Stimulated activated CD4-positive, alpha-beta T cell treated with anti-CD3 and anti-CD28 coated beads, Interleukin-1b, Interleukin-23, amount 100 ng/mL, for 1 hour (primary cell): ENCODE measurements around the gene SLC38A10.

ENCODE experiments used
- DNase-seq, 2 donors: peaks; one replicate each; pipeline ENCODE4 v3.0.0-alpha.2; 2020; ENCODE audit warnings: low read depth in 2 of 2

SLC38A10 gene

DNA sequence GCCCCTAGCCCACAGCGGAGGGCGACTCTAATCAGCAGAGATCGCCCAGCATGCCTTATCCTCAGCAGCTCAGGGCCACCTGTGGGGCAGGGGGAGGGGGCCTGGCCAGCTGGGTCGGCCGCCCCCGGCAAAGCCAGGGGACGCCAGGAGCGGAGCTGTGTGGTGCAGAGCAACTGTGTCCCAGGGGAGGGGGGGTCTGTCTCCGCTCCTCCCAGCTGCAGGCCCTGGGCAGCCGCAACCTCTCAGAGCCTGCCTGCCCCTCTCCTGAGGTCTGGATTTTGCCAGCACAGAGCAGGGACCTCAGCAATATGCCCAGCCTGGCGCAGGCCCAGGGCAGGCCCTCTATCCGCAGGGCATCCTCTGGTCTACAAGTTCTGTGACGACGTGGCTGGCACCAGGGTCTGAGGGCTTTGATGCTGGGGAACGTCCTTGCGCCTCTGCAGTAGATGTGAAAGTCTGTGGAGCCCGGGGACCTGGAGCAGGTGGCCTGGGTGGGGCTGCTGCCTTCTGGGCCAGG is 36.5 kb upstream of the SLC38A10 start:
- no peak for DNase-seq

DNA sequence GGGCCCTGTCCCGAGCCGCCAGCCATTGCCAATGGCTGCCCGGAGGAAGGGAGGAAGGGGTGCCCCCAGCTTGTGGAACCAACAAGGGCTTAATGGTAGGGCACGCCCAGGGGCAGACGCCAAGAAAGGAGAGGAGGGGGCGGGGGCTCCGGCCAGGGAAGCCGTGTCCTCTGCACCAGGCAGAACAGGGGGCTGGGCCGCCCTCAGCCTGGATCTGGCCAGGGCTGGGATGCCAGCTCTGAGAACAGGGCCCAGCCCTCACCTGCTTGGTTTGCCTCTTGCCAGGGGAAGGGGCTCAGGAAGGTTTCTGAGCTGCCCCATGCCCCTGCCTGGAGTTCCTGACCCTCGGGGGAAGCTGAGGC is 35.8 kb upstream of the SLC38A10 start:
- DNase-seq, result no peak

DNA sequence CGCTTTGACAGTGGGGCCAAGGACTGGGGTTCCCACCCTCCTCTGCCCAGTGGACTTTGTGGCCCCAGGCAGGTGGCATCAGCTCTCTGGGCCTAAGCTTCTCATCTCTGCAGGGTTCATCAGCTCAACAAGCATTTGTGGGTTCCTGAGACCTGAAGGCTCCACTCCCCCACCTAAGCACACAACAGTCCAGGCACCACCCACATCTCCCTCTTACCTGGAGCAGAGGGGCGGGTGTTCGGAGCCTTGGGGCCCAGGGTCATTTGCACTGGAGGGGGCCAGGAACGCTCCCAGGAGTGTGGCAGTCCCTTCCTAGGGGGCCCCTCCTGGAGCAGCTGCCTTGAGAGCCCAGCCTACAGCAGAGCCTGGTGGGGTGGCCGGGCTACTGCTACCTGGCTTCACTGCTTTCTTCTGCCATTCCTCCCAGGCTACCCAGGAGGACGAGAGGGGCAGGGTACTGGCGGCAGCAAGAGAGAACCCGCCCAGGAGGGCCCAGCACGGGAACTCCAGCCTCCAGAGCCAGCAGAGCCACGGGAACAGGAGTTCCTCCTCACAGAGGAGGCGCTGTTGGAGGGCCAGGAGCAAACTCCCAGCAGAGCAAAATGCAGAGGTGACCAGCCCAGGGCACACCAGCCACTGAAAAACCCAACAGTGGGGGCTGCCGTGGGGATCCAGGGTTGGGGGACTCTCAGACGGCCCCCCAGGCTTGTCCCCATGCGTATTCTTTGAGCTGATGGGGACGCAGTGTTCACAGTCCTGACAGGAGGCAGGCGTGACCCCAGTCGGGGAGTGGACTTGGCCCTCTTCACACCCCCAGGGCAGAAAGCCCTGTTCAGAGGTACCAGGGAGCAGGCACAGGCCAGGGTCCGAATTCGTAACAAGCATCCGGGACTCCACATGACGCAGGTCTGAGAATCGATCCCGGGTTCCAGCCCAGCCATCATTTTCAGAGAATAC is 35.1 kb upstream of the SLC38A10 start:
- DNase-seq, result no peak

DNA sequence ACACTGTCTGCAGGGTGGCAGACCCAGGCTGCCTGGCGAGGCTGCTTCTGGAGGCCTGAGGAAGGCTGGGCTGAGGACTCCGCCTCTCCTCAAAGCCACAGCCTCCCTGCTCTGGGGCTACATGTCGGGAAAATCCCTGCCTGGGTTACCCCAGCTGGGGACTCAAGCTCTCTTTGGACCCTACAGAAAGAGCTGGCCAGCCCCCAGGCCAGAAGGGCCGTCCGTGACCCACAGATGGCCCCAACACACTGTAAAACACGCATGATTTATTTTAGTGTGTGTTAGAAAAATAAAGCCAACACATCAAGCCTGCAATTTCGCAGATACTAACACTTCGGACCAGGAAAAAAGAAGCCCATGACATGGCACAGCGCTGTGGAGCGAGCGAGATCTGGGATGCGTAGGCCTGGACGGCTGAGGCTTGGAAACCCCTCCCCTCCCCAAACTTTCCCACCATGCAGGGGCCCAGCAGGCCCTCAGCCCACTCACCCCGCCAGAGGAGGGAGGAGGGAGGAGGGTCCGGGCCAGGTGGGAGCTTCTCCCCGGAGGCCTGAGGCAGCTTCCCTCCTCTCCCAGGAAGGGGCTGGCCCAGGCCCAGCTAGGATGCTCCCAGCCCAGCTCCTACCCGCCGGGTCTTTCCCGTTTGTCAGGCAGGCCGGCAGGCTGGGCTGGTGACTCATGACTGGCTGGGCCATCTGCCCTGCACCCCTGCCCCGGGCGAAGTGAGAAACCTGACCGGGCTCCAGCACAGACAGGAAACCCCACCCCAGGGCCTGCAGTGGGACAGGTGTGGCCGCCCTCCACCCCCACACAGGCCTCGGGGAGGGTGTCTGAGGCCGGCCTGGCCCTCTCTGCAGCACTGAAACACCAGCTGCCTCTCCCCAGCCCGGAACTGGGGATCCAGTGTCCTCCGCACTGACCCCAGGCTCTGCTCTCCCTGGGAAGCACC is 34.1 kb upstream of the SLC38A10 start:
- DNase-seq, result no peak

DNA sequence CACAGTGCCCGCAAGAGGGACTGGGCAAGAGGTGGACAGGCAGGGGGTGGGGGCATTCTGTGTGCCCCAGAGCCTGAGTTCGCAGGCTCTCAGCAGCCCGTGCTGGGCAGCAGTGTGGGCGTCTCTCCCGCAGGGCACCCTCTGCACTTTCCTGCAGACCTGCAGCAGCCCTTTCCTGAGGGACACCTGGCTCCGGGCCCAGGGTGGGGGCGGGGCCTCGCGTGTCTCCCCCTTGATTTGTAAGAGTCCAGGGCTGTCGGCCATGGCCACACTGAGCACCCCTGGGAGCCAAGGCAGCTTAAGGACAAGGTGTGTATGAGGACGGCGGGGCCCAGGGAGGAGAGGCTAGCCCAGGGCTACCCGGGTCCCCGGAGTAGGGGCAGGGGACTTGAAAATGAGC is 33.4 kb upstream of the SLC38A10 start:
- no peak for DNase-seq

DNA sequence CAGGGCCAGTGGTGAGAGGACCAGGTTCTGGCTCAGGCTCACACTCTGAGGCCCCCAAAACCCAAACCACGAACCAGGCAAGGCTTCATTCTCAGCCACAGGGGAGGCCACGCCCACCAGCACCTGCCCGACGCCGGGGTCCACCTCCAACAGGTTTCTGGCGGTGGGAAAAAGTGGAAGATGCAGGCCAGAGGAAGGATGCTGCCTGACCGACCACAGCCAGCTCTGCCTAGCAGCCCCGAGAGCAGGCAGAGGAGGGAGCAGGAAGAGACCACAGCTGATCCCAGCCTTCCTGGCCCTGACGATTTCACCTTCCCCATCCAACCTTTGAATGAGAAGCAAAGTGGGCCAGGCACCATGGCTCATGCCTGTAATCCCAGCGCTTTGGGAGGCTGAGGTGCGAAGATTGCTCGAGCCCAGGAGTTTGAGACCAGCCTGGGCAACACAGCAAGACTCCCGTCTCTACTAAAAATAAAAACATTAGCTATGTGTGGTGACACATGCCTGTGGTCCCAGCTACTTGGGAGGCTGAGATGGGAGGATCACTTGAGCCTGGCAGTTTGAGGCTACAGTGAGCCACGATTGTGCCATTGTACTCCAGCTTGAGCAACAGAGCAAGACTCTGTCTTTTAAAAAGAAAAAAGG is 30.7 kb upstream of the SLC38A10 start:
- DNase-seq, result no peak

DNA sequence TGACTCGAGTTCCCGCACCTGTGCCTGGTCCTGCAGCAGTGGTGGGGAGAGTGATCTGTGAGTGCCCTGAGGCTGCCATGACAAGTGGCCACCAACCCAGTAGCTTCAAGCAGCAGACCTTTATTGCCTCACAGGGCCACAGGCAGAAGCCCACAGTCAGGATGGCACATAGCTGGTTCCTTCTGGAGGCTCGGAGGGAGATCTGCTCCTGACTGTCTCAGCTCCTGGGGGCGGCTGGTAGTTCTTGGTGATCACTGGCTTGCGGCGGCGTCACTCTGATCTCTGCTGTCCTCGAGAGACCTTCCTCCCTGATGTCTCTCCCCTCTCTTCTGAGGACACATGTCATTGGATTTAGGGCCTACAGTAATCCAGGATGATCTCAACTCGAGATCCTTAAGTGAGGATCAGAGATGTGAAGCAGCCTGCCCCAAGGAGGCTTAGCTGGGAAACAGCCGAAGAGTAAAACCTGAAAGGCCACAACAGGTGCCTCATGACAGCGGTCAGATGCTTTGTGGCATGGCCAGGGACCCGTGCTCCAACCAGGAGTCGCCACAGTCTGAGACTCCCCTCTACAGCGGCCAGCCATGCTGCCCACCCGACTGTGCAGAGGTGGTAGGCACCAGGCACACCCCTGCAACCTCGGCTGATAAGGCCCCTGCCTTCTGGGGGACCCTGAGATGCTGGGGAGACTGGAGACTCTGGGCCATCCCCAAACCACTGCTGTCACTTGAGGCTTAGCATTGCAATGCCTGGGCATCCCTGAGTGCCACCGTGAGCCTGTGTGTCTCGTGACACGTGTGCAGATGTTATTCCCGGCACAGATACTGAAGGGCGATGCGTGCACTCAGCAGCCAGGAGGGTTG is 30.0 kb upstream of the SLC38A10 start:
- DNase-seq, result no peak

DNA sequence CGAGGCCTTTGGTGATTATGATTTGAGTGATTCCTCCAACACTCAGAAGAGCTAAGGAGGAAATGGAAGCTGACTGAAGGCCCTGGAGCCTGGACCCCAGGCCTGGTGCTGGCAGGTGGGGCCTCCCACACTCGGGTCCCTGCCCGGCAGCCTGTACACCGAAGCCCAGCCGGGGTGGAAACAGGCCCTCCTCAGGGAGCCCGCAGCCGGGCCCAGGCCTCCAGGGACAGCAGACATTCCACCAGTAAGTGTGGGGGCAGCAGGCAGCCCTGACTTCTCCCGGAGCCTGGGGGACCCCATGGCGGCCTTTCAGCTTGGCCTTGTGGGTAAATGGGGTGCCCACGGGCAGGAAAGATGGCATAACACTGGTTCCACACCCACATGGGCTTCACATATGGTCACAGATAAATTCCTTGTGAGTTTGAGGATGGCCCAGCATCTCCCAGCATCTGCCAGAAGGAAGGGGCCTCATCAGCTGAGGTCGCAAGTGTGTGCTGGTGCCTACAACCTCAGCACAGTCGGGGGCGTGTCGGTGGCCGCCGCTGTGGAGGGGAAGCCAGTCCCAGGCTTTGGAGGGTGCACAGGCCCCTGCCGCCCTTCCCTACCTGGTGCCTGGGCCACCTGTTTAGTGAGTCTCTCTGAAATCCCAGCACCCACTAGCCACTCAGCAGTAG is 29.2 kb upstream of the SLC38A10 start:
- DNase-seq, result no peak

DNA sequence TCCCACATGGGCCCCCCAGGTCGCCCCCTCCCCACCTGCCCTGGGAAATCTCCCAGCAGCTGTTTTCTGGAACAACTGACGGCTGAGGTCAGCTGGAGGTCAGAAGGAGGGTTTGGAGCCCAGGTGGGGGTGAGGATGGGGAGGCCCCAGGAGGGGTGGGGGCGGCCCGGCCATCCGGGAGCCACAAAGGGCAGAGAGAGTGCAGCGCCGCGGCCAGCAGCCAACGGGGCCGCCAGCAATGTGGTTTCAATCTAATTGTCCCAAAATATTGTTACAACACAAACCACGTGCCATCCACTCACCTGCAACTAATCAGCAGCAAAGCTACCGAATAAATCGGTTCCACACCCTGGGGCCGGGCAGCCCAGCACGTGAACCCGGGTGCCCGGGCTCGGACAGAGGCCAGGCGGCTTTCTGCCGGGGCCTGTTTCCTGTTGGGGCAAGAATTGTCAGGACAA is 28.3 kb upstream of the SLC38A10 start:
- no peak for DNase-seq

DNA sequence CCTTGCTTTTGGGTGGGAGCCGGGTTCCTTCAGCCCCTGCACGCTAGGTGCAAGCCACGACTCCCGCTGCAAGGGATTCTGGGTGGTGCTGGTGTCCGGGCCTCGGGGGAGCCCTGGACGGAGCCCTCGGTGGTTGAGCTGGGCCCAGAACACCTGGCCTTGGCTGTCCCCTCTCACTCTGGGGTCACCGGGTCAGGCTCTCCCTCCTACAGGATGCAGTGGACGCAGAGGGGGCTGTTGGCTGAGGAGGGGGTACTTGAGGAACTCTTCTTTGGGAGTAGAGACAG is 27.9 kb upstream of the SLC38A10 start:
- no peak for DNase-seq

DNA sequence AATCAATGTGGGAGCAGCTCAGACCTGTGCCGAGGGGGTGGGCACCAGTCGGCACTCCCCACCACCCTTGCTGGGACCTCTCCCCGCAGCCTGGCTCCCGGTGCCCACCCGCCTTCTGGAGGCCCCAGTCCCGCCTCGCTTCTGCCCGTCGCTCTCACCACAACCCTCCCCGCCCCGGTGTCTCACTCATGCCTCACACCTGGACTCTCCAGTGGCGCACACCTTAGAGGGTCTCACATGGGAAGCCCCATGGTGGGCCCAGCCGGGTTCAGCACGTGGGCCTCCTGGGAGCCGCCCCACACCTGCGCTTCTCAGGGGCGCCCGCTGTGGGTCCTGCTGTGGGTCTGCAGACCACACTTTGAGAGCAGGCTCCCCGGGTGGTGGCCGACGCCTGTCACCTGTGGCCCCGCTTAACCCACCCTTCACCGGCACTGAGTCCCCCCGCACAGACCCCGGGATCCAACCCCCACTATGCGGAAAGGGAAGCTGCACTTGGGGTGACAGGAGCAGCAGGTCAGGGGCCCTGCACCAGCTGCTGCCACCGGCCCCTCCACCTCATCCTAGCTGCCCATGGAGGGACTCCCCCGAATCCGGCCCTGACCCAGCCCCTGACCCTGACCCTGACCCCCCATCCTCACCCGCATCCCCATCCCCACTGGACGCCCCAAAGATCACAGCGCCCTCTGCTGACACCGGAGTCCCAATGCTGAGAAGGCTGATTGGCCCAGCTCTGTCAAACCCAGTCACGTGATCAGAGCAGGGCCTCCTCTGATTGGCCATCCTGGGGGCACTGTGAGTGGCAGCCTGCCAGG is 27.4 kb upstream of the SLC38A10 start:
- no peak for DNase-seq

DNA sequence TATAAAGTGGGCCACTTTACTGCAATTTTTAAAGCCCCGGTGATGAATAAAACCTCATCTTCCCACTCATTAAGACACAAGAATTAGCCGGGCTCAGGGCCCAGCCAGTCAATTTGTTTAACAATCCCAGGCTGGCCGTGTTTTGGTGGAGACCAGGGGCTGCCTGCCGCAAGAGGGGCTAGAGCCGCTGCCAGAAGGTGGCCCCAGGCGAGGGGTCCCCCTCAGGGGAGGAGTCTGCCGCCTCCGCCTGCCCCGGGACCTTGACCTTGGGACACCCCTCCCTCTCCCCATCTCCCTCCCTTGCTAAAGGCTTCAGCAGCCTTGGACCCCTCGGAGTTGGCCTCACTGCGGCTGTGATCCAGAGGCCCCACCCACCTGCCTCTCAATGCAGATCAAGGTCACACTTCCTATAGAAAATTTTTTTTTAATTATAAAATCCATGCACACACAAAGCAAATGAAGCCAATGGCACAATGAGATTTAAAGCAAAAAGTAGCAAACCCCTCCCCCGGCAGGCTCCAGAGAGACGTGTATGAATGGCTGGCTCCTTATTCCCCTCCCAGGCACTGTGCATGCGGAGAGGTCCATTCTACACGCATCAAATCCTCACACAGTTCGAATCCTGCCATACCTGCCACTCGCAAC is 23.0 kb upstream of the SLC38A10 start:
- no peak for DNase-seq

DNA sequence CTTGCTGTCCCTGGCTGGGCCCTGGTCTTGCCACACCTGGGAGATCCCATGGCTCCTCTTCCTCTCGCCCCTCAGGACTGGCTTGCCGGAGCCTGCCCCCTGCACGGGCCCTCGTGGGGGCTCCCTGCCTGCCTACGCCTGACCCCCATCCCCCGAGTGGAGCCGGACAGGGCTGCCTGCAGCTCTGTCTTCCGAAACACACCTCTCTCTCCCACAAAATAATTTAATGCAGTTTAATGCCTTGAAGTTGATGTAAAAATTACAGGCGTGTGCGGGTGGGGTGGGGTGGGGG is 22.4 kb upstream of the SLC38A10 start:
- no peak for DNase-seq

DNA sequence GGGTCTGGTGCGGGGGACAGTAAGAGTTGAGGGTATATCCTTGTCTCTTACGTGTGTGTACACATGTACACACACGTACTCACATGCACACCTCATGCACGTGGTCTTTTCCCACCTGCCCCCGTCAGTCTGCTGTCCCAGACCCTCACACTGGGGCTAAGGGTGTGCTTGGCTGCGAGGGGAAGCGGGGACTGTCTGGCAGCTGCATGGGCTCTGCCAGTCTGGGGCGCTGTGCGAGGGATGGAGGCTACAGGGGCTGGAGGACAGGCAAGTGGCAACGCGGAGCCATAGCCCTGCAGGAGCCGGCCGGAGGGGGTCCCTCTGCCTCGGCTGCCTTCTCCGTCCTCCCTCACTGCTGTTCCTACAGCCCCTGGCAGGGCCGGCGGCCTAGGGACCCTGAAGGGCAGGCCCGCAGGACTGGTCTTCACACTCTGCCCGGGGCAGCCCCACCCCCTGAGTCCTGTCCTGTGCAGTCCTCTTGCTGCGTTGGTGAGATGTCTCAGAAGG is 20.8 kb upstream of the SLC38A10 start:
- no peak for DNase-seq

DNA sequence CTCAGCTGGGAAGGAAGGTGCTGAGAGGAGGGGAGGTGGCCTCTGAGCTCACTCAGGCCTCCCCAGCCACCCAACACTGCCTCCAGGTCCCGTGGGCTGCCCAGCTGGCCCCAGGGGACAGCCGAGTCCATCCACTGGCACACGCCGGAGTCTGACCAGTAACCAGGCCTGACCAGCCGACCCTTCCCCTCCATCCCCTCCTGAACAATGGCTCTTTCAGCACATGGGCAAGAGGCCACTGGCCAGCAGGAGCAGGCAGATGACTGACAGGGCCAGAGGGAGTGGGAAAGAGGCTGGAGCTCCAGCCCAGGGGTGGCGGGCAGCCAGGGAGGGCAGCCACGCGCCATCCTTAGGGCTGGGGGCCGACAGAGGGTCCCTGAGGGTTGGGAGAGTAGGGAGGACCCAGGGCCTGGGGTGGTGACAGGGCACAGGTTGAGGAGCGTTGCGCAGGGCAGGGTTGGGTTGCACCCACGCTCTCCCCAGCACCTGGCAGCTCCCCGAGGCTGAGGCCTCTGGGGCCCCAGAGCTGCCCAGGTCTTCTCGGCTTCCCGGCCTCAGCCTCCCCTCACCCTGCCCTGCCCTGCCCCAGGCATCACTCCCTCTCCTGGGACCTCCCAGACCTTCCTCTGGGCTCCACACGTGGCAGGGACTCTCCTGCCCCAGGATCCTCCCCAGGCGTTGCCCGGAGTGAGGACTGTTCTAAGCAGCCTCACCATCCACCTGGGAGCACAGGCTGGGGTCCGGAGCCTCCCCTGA is 20.2 kb upstream of the SLC38A10 start:
- DNase-seq, result no peak

DNA sequence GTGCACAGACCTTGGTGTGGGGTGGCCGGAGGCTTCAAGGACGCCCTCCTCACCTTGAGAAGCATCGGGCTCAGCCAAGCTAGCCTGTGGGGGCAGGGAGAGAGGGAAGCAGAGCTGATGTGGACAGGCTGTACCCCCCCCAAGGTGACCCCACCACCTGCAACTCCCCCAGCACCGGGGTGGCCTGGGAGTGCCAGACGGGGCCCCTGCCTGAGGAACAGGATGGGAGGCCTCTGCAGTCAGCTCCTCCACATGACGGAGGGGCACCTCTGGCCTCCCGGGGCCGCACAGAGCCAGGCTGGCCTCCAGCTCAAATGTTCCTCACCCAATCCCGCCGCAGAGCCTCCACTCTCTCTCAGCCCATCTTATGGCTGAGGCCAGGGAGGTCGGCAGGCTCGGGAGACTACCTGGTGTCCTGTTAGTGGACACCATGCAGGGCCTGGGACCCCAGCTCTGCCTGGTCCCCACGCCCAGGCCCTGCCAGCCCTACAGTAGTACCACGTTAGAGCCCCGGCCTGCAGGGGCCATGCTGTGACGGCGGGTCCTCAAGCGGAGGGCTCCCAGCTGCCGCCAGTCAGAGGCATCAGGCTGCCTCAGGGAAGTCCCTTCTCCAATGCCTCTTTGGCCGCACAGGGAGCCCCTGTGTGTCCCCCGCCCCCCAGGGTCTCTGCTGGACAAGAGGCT is 19.4 kb upstream of the SLC38A10 start:
- DNase-seq, result no peak

DNA sequence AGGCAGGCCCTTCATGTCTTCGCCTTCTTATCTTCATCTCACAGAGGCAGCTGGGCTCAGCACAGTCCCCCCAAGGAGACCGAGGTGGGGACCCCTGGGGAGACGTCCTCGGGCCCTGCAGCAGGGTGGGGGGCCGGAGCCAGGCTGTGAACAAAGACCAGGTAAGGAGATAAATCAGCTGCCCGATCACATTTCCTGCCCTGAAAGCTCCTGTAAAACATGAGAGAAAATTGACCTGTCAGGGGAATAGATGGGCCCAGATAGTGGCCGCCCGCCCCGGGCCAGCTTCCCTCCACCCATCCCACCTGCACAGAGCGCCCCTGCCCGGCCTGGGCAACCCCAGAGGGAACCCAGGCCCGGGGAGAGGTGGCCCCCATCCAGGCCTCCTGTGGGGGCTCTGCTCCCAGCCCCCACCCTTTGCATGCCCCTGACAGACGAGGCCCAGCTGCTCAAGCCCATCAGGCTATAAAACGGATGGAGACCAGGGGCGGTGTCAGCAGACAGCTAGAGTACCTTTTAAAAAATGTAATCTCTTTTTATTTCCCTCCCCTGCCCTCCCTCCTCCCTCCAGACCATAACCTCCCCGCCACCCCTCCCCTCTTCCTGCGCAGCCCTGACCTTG is 18.8 kb upstream of the SLC38A10 start:
- no peak for DNase-seq
